Esophagus muscularis mucosa (tissue), 4 donors: Measurements from ENCODE around the gene ASAH2B. TPM values are rescaled to one million over a fixed set of nuclear protein-coding genes. Genes with fewer than 3 reads are reported as not detected.
"Not testable (repeated sequence)": the region's sequence is repeated elsewhere in the genome, so short reads cannot be mapped to it uniquely, and the experiment has no call there.

Experiments used
- DNase-seq: peaks from one replicate; pipeline ENCODE4 v3.0.0-alpha.2; 2017; ENCODE audit errors: extremely low spot score
- H3K27ac ChIP-seq, 4 donors: fragments of 200-600 bp; sonication (generic); replicated peaks in 1 of 4; 1 replicate in 3 of 4; 2 replicates in 1 of 4; pipeline ENCODE4 v1.5.1; 2016 to 2019; ENCODE audit warnings: mild to moderate bottlenecking in 1 of 4
- H3K27me3 ChIP-seq, 4 donors: fragments of 200-600 bp; sonication (generic); one replicate each; pipeline versions ENCODE4 v1.5.1 to v1.6.0; 2016 to 2019
- H3K36me3 ChIP-seq, 4 donors: fragments of 200-600 bp; sonication (generic); one replicate each; pipeline ENCODE4 v1.5.1; 2016 to 2019
- H3K4me1 ChIP-seq, 4 donors: fragments of 200-600 bp; sonication (generic); one replicate each; pipeline ENCODE4 v1.5.1; 2016 to 2019
- H3K4me3 ChIP-seq, 4 donors: fragments of 200-600 bp; sonication (generic); 1 replicate in 2 of 4; 2 replicates in 2 of 4; pipeline ENCODE4 v1.5.1; 2016 to 2019; ENCODE audit warnings: mild to moderate bottlenecking in 4 of 4, moderate library complexity in 1 of 4
- H3K9me3 ChIP-seq, 4 donors: fragments of 200-600 bp; sonication (generic); 1 replicate in 3 of 4; 2 replicates in 1 of 4; pipeline ENCODE4 v1.5.1; 2016 to 2019
- EP300 ChIP-seq: sonication (generic); formaldehyde crosslinking; IDR thresholded peaks from one replicate; pipeline ENCODE4 v1.6.1; 2017; ENCODE audit warnings: antibody characterized with exemption
- POLR2A ChIP-seq: fragments of 450-650 bp; IDR thresholded peaks from one replicate; pipeline ENCODE4 v1.6.1; 2017; ENCODE audit warnings: antibody characterized with exemption, moderate library complexity, mild to moderate bottlenecking, low read depth
- POLR2AphosphoS5 ChIP-seq, 2 donors: sonication (generic); formaldehyde crosslinking; IDR thresholded peaks; one replicate each; pipeline ENCODE4 v1.6.1; 2017; ENCODE audit warnings: antibody characterized with exemption in 2 of 2
- WGBS: methylation state at CpG from one replicate; pipeline ENCODE4 v1.1.5; 2018; 5-methylcytosine and 5-hydroxymethylcytosine counted together
- intact Hi-C: fragments of 100-400 bp; cut with DNase I; formaldehyde crosslinking; loops from one replicate; pipeline ENCODE4 v1.15.1; 2023
- total RNA-seq, 4 donors: library from RNA; depleted of rRNA; stranded (reverse); fragments of >200 nt; gene quantifications; one replicate each; pipeline versions ENCODE4 v1.1.0 to v1.2.1, GENCODE V29; 2016
- TF ChIP-seq, protein P1 (sequence below), 3 experiments: fragments of 200-600 bp in 2 of 3; fragments of 450-650 bp in 1 of 3; sonication (generic) in 2 of 3; IDR thresholded peaks; one replicate each; pipeline ENCODE4 v1.5.1; 2017 to 2019; ENCODE audit warnings: antibody characterized with exemption in 3 of 3, mild to moderate bottlenecking in 2 of 3, moderate library complexity in 1 of 3

The ASAH2B gene
- 1 to 10 TPM in 3 of 4 donors, under 1 TPM in 1; 0.66 to 2.9 (median 1.7) TPM for total RNA-seq

DNA sequence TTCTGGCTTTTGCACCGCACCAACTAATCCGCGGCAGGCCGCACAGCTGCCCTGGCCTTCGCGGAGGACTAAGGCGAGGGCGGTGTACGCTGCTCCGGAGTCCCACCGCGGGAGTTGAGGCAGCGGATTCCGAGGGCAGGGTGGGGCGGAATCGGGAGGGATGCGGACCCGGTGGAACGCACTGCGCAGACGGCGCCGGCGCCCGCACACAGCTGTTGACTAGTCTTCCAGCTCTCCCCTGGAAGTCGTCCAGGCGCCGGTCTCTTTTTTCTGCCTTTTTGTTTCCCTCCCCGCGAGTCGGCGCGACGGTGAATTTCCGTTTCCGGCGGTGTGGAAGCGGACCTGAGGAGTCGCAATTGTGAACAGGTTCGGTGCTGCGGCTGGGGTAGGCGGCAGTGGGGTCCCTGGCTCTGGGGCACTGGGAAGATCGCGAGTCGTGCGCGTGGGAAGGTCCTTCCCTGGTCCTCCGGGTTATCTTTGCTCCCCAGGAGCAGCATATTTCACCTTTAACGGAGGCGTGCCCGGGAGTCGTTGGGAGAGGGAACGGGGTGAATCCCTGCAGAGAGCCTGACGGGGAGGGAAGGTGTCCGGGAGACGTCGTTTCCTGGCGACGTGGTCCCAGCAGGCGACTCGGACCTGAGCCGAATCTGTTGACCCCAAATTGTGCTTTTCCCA lies at the start of gene ASAH2B:
ASAH2B (plus strand) TSS at position 319 of the 675 bp plus-strand sequence. CDS start 5,195 bp downstream, outside the sequence.
- peak; percentile 96 for DNase-seq
- Histone ChIP-seq H3K4me3 (peak within 1 kb of the TSS; percentile 75 to 82 (median 77)), H3K27me3 (no peaks in the 10 kb centered on the region), H3K9me3 (no peaks in the 10 kb centered on the region), H3K36me3 (no peaks in the 10 kb centered on the region), H3K27ac (peak within 1 kb of the TSS; percentile 74 to 85 (median 80)), H3K4me1 (peaks cover 2 to 14% (median 14%) of the 10 kb centered on the region in 4 donors)
- TF ChIP-seq, protein P1, sequence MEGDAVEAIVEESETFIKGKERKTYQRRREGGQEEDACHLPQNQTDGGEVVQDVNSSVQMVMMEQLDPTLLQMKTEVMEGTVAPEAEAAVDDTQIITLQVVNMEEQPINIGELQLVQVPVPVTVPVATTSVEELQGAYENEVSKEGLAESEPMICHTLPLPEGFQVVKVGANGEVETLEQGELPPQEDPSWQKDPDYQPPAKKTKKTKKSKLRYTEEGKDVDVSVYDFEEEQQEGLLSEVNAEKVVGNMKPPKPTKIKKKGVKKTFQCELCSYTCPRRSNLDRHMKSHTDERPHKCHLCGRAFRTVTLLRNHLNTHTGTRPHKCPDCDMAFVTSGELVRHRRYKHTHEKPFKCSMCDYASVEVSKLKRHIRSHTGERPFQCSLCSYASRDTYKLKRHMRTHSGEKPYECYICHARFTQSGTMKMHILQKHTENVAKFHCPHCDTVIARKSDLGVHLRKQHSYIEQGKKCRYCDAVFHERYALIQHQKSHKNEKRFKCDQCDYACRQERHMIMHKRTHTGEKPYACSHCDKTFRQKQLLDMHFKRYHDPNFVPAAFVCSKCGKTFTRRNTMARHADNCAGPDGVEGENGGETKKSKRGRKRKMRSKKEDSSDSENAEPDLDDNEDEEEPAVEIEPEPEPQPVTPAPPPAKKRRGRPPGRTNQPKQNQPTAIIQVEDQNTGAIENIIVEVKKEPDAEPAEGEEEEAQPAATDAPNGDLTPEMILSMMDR (IDR thresholded peaks at IDR 0.05): no peak
- TF ChIP-seq EP300 (no peak), POLR2A (no peak), POLR2AphosphoS5 (IDR thresholded peaks at IDR 0.05) (peak in 1 of 2 donors; percentile 17)
- intact Hi-C loops: no loop called here
- 0% methylated on average over 33 of the region's 62 CpGs for WGBS

DNA sequence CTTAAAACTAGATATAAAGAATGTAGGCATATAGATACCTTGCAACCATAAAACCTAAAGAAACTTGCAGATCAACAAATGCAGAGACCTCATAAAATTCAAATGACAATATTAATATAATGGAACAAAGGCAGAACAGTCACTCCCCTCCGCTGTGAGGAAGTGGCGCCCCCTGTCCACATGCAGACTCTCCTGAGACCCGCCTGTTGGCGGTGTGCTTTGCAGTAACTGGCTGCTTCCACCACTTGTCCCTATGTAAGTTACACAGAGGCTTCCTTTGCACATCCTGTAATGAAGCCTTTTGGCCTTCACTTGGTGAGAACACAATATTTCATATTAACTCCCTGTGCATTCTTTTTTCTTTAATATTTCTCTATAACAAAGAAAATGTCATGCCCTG lies 41.9 kb upstream of the ASAH2B start:
- DNase-seq, H3K4me3 ChIP-seq, H3K9me3 ChIP-seq, intact Hi-C loops, H3K4me1 ChIP-seq, H3K27me3 ChIP-seq, H3K27ac ChIP-seq, H3K36me3 ChIP-seq: not testable (repeated sequence)
- WGBS: no CpG with 5 or more reads among the region's 4 CpGs

DNA sequence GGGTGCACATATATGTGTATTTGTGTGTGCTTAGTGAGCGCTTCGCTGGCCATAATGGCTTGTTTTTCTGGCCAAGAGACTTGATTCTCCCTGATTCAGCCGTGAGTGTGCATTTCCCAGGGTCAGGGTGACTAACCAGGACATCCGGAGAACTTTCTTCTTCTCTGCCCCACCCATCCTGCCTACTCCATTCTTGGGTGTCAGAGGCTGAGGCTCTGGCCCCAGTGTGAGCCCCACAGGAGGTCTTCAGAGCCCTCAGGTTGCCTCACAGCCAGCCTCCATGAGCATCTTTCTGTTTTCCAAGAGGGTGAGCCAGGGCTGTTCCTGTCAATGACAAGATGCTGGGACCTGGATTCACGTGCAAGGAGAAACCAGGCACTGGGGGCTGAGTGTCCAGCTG lies 37.8 kb upstream of the ASAH2B start:
- H3K4me1 ChIP-seq, H3K36me3 ChIP-seq, intact Hi-C loops, H3K9me3 ChIP-seq, H3K4me3 ChIP-seq, H3K27ac ChIP-seq, H3K27me3 ChIP-seq, DNase-seq: not testable (repeated sequence)
- no CpG with 5 or more reads among the region's 5 CpGs for WGBS

DNA sequence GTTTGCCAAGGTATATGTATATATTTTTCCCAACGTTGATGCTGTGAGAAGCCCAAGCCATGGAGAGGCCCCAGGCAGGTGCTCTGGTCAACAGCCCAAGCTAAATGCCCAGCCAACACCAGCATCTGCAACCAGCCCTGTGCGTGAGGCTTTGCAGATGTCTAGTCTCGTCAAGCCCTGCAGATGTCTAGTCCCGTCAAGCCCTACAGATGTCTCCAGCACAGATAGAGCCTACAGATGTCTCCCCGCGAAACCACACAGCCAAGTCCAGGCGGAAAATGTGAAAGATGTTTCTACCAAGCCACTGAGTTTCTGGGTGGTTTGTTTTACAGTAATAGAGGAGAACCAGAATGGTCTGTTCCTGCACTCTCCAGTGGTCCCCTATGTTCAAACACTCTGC lies 36.7 kb upstream of the ASAH2B start:
- H3K36me3 ChIP-seq, H3K27me3 ChIP-seq, intact Hi-C loops, DNase-seq, H3K9me3 ChIP-seq, H3K27ac ChIP-seq, H3K4me3 ChIP-seq, H3K4me1 ChIP-seq: not testable (repeated sequence)
- 34% methylated on average over 2 of the region's 7 CpGs for WGBS

DNA sequence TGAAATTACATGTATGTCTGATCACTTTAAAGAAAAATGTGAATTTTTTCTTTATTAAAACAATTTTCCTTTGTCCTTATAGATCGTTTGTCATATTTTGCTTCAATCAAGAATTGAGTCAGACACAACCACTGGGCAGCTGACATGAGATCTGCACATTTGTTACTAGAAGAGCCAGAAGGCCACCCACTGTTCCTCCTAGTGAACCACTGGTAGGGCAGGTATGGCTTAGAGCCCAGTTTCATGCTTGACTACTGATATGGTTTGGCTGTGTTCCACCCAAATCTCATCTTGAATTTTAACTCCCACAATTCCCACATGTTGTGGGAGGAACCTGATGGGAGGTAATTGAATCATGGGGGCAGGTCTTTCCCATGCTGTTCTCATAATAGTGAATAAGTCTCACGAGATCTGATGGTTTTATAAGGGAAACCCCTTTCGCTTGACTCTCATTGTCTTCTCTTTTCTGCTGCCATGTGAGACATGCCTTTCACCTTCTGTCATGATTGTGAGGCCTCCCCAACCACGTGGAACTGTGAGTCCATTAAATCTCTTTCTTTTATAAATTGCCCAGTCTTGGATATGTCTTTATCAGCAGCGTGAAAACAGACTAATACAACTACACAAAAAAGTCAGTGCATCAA lies 35.2 kb upstream of the ASAH2B start:
- H3K4me3 ChIP-seq, H3K27me3 ChIP-seq, H3K36me3 ChIP-seq, H3K9me3 ChIP-seq, H3K27ac ChIP-seq, DNase-seq, intact Hi-C loops, H3K4me1 ChIP-seq: not testable (repeated sequence)
- WGBS: 54% methylated on average over 4 of the region's 5 CpGs

DNA sequence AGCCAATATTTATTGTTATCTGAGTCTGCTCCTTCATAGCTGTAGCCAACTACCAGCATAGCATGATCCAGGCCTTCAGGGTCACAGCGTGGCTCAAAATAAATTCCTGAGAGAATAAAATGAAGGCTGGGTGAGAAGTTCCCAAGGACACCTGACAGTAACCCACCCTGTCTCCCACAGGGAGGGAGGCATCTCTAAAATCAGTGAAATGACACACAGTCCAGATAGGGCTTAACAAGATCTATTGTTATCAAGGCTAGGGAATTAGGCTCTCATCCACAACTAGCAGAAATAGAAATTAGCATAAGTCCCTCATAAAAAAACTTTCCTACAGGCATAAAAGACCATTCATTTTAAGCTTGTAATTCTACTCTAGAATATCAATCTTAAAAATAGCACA lies 33.7 kb upstream of the ASAH2B start:
- H3K27me3 ChIP-seq, intact Hi-C loops, H3K27ac ChIP-seq, H3K9me3 ChIP-seq, DNase-seq, H3K36me3 ChIP-seq, H3K4me1 ChIP-seq, H3K4me3 ChIP-seq: not testable (repeated sequence)
- 80% methylated on average over 1 of the region's 1 CpG for WGBS

DNA sequence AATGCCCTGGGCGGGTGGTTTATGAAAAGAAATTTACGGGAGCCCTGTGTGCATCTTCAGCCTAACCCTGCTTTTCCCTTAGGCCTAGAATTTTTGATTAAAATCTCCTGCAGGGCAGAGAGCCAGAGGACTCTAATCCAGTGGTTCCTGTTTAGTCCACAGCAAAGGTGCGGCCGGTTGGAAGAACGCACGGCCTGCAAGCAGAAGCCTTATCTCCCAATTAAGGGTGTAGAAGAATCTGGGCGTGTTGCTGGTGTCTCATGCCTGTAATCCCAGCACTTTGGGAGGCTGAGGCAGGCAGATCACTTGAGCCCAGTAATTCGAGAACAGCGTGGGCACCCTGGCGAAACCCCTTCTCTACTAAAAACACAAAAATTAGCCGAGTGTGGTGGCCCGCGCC lies 29.5 kb upstream of the ASAH2B start:
- H3K27ac ChIP-seq, intact Hi-C loops, H3K27me3 ChIP-seq, H3K9me3 ChIP-seq, DNase-seq, H3K4me1 ChIP-seq, H3K36me3 ChIP-seq, H3K4me3 ChIP-seq: not testable (repeated sequence)
- 83% methylated on average over 8 of the region's 13 CpGs for WGBS

DNA sequence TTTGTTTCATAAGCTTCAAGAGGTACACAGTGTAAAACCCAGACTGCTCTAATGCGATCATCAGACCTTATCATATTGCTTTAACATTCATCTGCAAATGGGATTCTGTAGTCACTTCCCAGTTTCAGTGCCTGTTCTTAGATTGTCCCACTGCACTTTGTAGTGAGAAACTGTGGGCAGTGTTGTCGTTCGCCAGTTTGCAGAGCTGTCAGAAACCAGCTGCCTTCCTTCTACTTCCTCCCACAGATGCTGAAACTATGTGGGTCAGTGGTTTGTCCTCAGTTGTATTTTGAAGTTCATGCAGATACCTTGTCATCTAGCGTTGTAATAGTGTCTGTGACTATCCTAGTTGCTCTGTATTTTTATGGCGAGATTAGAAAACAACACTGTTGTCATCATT lies 15.9 kb upstream of the ASAH2B start:
- H3K27me3 ChIP-seq, DNase-seq, H3K4me1 ChIP-seq, H3K27ac ChIP-seq, intact Hi-C loops, H3K4me3 ChIP-seq, H3K36me3 ChIP-seq, H3K9me3 ChIP-seq: not testable (repeated sequence)
- 30% methylated on average over 5 of the region's 5 CpGs for WGBS

DNA sequence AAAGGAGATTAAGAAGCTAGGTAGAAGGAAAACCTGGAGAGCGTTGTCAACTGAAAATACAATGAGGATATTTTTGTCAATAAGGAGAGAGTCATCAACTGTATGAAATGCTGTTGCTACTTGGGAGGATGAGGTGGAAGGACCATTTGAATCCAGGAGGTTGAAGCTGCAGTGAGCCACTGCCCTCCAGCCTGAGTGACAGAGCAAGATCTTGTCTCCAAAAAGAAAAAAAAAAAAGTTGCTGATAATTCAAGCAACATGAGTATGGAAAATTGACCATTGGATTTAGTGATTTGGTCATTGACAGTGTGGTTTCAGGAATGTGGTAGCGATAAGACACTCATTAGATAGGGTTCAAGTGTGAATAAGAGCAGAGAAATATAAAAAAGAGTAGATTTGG lies 11.6 kb upstream of the ASAH2B start:
- H3K4me1 ChIP-seq, H3K36me3 ChIP-seq, H3K27ac ChIP-seq, H3K4me3 ChIP-seq, DNase-seq, H3K9me3 ChIP-seq, intact Hi-C loops: not testable (repeated sequence)
- peaks cover 0 to 12% (median 0%) of the 10 kb centered on the region in 4 donors for H3K27me3 ChIP-seq
- WGBS: 89% methylated on average over 2 of the region's 2 CpGs

DNA sequence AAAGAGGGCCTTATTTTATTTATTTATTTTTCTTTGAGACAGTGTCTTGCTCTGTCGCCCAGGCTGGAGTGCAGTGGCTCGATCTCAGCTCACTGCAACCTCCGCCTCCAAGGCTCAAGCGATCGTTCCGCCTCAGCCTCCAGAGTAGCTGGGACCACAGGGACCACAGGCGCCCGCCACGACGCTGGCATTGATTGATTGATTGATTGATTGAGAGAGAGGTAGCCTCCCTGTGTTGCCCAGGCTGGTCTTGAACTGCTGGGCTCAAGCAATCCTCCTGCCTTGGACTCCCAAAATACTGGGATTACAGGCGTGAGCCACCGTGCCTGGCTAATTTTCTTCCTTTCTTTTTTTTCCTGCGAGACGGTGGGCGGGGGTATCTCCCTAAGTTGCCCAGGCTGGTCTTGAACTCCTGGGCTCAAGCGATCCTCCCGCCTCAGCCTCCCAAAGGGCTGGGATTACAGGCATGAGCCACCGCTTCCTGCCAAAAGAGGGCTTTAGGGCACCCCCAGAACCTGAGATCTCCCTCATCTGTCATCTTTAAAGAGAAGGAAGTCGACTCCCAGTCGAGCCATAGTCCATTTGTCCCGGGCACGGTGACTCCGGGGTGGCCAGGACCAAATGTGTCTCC lies 634 bp upstream of the ASAH2B start:
- H3K4me3 ChIP-seq: peak overlapping the region; percentile 75 to 82 (median 77)
- H3K9me3 ChIP-seq, intact Hi-C loops, H3K36me3 ChIP-seq, H3K27me3 ChIP-seq, DNase-seq: not testable (repeated sequence)
- peak overlapping the region; percentile 74 to 85 (median 80) for H3K27ac ChIP-seq
- H3K4me1 ChIP-seq: peaks cover 2 to 14% (median 14%) of the 10 kb centered on the region in 4 donors
- 73% methylated on average over 22 of the region's 23 CpGs for WGBS
